Activated naive CD4-positive, alpha-beta T cell treated with anti-CD3 and anti-CD28 coated beads, Interleukin-2, amount 50 U/mL, for 72 hours (primary cell): ENCODE measurements around the gene OR1C1. TPM values are rescaled to one million over a fixed set of nuclear protein-coding genes. Genes with fewer than 3 reads are reported as not detected.

Experiments
- total RNA-seq, 2 donors: library from RNA; stranded (reverse); gene quantifications; one replicate each; pipeline ENCODE4 v1.2.3, GENCODE V29; 2022

The OR1C1 gene
- total RNA-seq, 2 donors from 2014 or later = not detected

Other genes starting within 250 kb of the OR1C1 start
- not detected for gene OR2C3, start 224.1 kb downstream of the OR1C1 start, total RNA-seq
- under 1 TPM; 0.14 to 0.16 TPM for gene GCSAML, start 211.4 kb downstream of the OR1C1 start, total RNA-seq
- under 1 TPM in 1 of 2 donors, not detected in 1; 0.25 TPM for gene OR2G2, start 172.2 kb downstream of the OR1C1 start, total RNA-seq
- gene OR2G3, start 155.0 kb downstream of the OR1C1 start, total RNA-seq = not detected
- not detected for gene OR13G1, start 80.8 kb downstream of the OR1C1 start, total RNA-seq
- gene OR6F1, start 43.9 kb downstream of the OR1C1 start, total RNA-seq = not detected
- gene OR14K1, start 21.9 kb downstream of the OR1C1 start, total RNA-seq = not detected
- gene OR14A2, start 12.4 kb downstream of the OR1C1 start, total RNA-seq = not detected
- not detected for gene OR14A16, start 63.6 kb upstream of the OR1C1 start, total RNA-seq
- gene OR11L1, start 81.3 kb upstream of the OR1C1 start, total RNA-seq = not detected
- gene TRIM58, start 96.6 kb upstream of the OR1C1 start, total RNA-seq = under 1 TPM in 1 of 2 donors, not detected in 1; 0.10 TPM
- not detected for gene OR2W3, start 135.0 kb upstream of the OR1C1 start, total RNA-seq
- not detected for gene OR2T8, start 159.7 kb upstream of the OR1C1 start, total RNA-seq
- not detected for gene OR2AJ1, start 164.3 kb upstream of the OR1C1 start, total RNA-seq
- gene OR2L8, start 188.3 kb upstream of the OR1C1 start, total RNA-seq = under 1 TPM in 1 of 2 donors, not detected in 1; 0.45 TPM
- under 1 TPM in 1 of 2 donors, not detected in 1; 0.25 TPM for gene OR2AK2, start 204.7 kb upstream of the OR1C1 start, total RNA-seq